Type B pancreatic cell (in vitro differentiated cells): ENCODE data around the gene MEGF11. TPM values are rescaled to one million over a fixed set of nuclear protein-coding genes. Genes with fewer than 3 reads are reported as not detected.

Source experiments
- DNase-seq: peaks from one replicate; pipeline ENCODE4 v3.0.0; 2021; ENCODE audit warnings: mixed read lengths; ENCODE audit not compliant: unreplicated experiment; ENCODE audit errors: extremely low spot score
- H3K27ac Mint-ChIP-seq: 2 replicates; pipeline ENCODE4 v1.8.0; 2021; ENCODE audit warnings: mild to moderate bottlenecking, mixed read lengths
- H3K27me3 Mint-ChIP-seq: 2 replicates; pipeline ENCODE4 v1.8.0; 2021; ENCODE audit warnings: mixed read lengths
- H3K36me3 Mint-ChIP-seq: 2 replicates; pipeline ENCODE4 v1.8.0; 2021; ENCODE audit warnings: mixed read lengths
- H3K4me1 Mint-ChIP-seq: one replicate; pipeline ENCODE4 v1.8.0; 2021; ENCODE audit warnings: mixed read lengths; ENCODE audit not compliant: unreplicated experiment
- H3K4me3 Mint-ChIP-seq: 2 replicates; pipeline ENCODE4 v1.8.0; 2021; ENCODE audit warnings: mild to moderate bottlenecking, mixed read lengths
- H3K9me3 Mint-ChIP-seq: 2 replicates; pipeline ENCODE4 v1.8.0; 2021; ENCODE audit warnings: mixed read lengths
- CTCF ChIP-seq: fragments of 200-600 bp; sonication (generic); conservative IDR thresholded peaks from 2 replicates; pipeline ENCODE4 v1.5.0; 2021; ENCODE audit warnings: antibody characterized with exemption, mild to moderate bottlenecking
- total RNA-seq: library from RNA; stranded (reverse); gene quantifications from 2 replicates; pipeline ENCODE4 v1.2.1, GENCODE V29; 2021; ENCODE audit warnings: low replicate concordance

Gene MEGF11
- total RNA-seq, 1 donor from 2014 or later, result 3.3 TPM

- Mint-ChIP-seq H3K4me3 (no peak overlapping the region), H3K9me3 (no peaks in the 10 kb centered on the region), H3K27ac (no peak overlapping the region), H3K27me3 (peaks cover 11% of the 10 kb centered on the region), H3K4me1 (no peaks in the 10 kb centered on the region), H3K36me3 (no peaks in the 10 kb centered on the region)
- DNase-seq, result no peak
- no peak for TF ChIP-seq CTCF
Measured at GRCh38 chr15:66198757-66199156, 54.8 kb downstream of the MEGF11 start.

- H3K9me3 Mint-ChIP-seq, result no peaks in the 10 kb centered on the region
- H3K4me3 Mint-ChIP-seq, result no peak overlapping the region
- H3K4me1 Mint-ChIP-seq, result no peaks in the 10 kb centered on the region
- no peaks in the 10 kb centered on the region for H3K36me3 Mint-ChIP-seq
- DNase-seq, result no peak
- no peak for TF ChIP-seq CTCF
- H3K27me3 Mint-ChIP-seq, result peaks cover 12% of the 10 kb centered on the region
- H3K27ac Mint-ChIP-seq, result no peak overlapping the region
Measured at GRCh38 chr15:66196602-66197001, 56.9 kb downstream of the MEGF11 start.

- no peaks in the 10 kb centered on the region for H3K4me1 Mint-ChIP-seq
- no peaks in the 10 kb centered on the region for H3K36me3 Mint-ChIP-seq
- no peak for TF ChIP-seq CTCF
- H3K27ac Mint-ChIP-seq, result no peak overlapping the region
- H3K9me3 Mint-ChIP-seq, result no peaks in the 10 kb centered on the region
- H3K27me3 Mint-ChIP-seq, result peaks cover 12% of the 10 kb centered on the region
- DNase-seq, result no peak
- H3K4me3 Mint-ChIP-seq, result no peak overlapping the region
Measured at GRCh38 chr15:66195621-66196230, 57.8 kb downstream of the MEGF11 start.

GRCh38 chr15:66193066-66193465, 60.5 kb downstream of the MEGF11 start:
- DNase-seq, result no peak
- Mint-ChIP-seq H3K36me3 (no peaks in the 10 kb centered on the region), H3K27ac (no peak overlapping the region), H3K4me3 (no peak overlapping the region), H3K4me1 (no peaks in the 10 kb centered on the region), H3K27me3 (peaks cover 16% of the 10 kb centered on the region), H3K9me3 (no peaks in the 10 kb centered on the region)
- no peak for TF ChIP-seq CTCF

- no peak overlapping the region for H3K27ac Mint-ChIP-seq
- no peaks in the 10 kb centered on the region for H3K4me1 Mint-ChIP-seq
- no peaks in the 10 kb centered on the region for H3K9me3 Mint-ChIP-seq
- peaks cover 24% of the 10 kb centered on the region for H3K27me3 Mint-ChIP-seq
- no peak for TF ChIP-seq CTCF
- H3K4me3 Mint-ChIP-seq, result no peak overlapping the region
- no peaks in the 10 kb centered on the region for H3K36me3 Mint-ChIP-seq
- DNase-seq, result no peak
Measured at GRCh38 chr15:66190746-66191145, 62.8 kb downstream of the MEGF11 start.

- no peaks in the 10 kb centered on the region for H3K36me3 Mint-ChIP-seq
- no peak for TF ChIP-seq CTCF
- DNase-seq, result no peak
- no peaks in the 10 kb centered on the region for H3K4me1 Mint-ChIP-seq
- H3K9me3 Mint-ChIP-seq, result no peaks in the 10 kb centered on the region
- H3K27me3 Mint-ChIP-seq, result peaks cover 30% of the 10 kb centered on the region
- H3K4me3 Mint-ChIP-seq, result no peak overlapping the region
- H3K27ac Mint-ChIP-seq, result no peak overlapping the region
Measured at GRCh38 chr15:66189291-66189690, 64.3 kb downstream of the MEGF11 start.
